Mesenchymal stem cell (in vitro differentiated cells and primary cell): Measurements from ENCODE around the gene TRPC4. TPM values are rescaled to one million over a fixed set of nuclear protein-coding genes. Genes with fewer than 3 reads are reported as not detected.

ENCODE experiments used
- DNase-seq: peaks from one replicate; pipeline ENCODE4 v3.0.0-alpha.2; 2013
- H2AFZ ChIP-seq: one replicate; pipeline ENCODE4 v1.6.1; 2013; ENCODE audit warnings: low read depth, mild to moderate bottlenecking, control low read depth, inconsistent platforms, low read length, moderate library complexity
- H2AK5ac ChIP-seq: 2 replicates; pipeline ENCODE4 v1.6.1; 2013; ENCODE audit warnings: low read length, moderate library complexity, mild to moderate bottlenecking, inconsistent platforms; ENCODE audit not compliant: severe bottlenecking
- H2BK120ac ChIP-seq: one replicate; pipeline ENCODE4 v1.6.1; 2013; ENCODE audit warnings: low read depth, mild to moderate bottlenecking, inconsistent platforms, low read length, moderate library complexity
- H2BK12ac ChIP-seq, 2 experiments: one replicate each; pipeline ENCODE4 v1.6.1; 2013; ENCODE audit warnings: inconsistent platforms in 2 of 2, low read length in 2 of 2, mild to moderate bottlenecking in 2 of 2, moderate library complexity in 2 of 2, control low read depth in 1 of 2
- H2BK15ac ChIP-seq: one replicate; pipeline ENCODE4 v1.6.1; 2013; ENCODE audit warnings: mild to moderate bottlenecking, low read depth, inconsistent platforms; ENCODE audit not compliant: poor library complexity, severe bottlenecking
- H2BK5ac ChIP-seq: 2 replicates; pipeline ENCODE4 v1.6.1; 2013; ENCODE audit warnings: low read depth, mild to moderate bottlenecking, low read length, control low read depth, inconsistent platforms; ENCODE audit not compliant: poor library complexity, severe bottlenecking
- H3K14ac ChIP-seq, 2 experiments: one replicate each; pipeline ENCODE4 v1.6.1; 2013; ENCODE audit warnings: inconsistent platforms in 2 of 2, low read length in 2 of 2, control low read depth in 1 of 2, mild to moderate bottlenecking in 1 of 2, moderate library complexity in 1 of 2
- H3K18ac ChIP-seq, 2 experiments: one replicate each; pipeline ENCODE4 v1.6.1; 2013; ENCODE audit warnings: inconsistent platforms in 2 of 2, low read length in 2 of 2, control low read depth in 1 of 2, low read depth in 1 of 2, mild to moderate bottlenecking in 1 of 2
- H3K23ac ChIP-seq, 2 experiments: one replicate each; pipeline ENCODE4 v1.6.1; 2013; ENCODE audit warnings: inconsistent platforms in 2 of 2, low read length in 2 of 2, mild to moderate bottlenecking in 2 of 2, moderate library complexity in 2 of 2, control low read depth in 1 of 2
- H3K27ac ChIP-seq: 2 replicates; pipeline ENCODE4 v1.5.1; 2013; ENCODE audit warnings: mild to moderate bottlenecking, moderate library complexity, low read length, control low read depth, inconsistent platforms; ENCODE audit not compliant: poor library complexity, severe bottlenecking
- H3K27me3 ChIP-seq, 2 experiments: 2 replicates each; pipeline versions ENCODE4 v1.6.1 to v1.7.0; 2013; ENCODE audit warnings: low read length in 2 of 2, mild to moderate bottlenecking in 2 of 2, moderate library complexity in 2 of 2, control low read depth in 1 of 2, inconsistent platforms in 1 of 2; ENCODE audit not compliant: control insufficient read depth in 1 of 2, insufficient read depth in 1 of 2
- H3K36me3 ChIP-seq, 2 experiments: 2 replicates each; pipeline versions ENCODE4 v1.6.1 to v1.7.0; 2013; ENCODE audit warnings: low read length in 2 of 2, control low read depth in 1 of 2, inconsistent platforms in 1 of 2, low read depth in 1 of 2, mild to moderate bottlenecking in 1 of 2; ENCODE audit not compliant: insufficient read depth in 2 of 2, control insufficient read depth in 1 of 2
- H3K4ac ChIP-seq, 2 experiments: one replicate each; pipeline ENCODE4 v1.6.1; 2013; ENCODE audit warnings: inconsistent platforms in 2 of 2, low read length in 2 of 2, mild to moderate bottlenecking in 2 of 2, moderate library complexity in 2 of 2, control low read depth in 1 of 2, low read depth in 1 of 2
- H3K4me1 ChIP-seq: 2 replicates; pipeline ENCODE4 v1.6.1; 2013; ENCODE audit warnings: low read depth, low read length, control low read depth; ENCODE audit not compliant: control insufficient read depth, insufficient read depth
- H3K4me2 ChIP-seq: 2 replicates; pipeline ENCODE4 v1.6.1; 2013; ENCODE audit warnings: low read length, mild to moderate bottlenecking, inconsistent platforms; ENCODE audit not compliant: poor library complexity, severe bottlenecking
- H3K4me3 ChIP-seq, 2 experiments: 2 replicates each; pipeline versions ENCODE4 v1.5.1 to v1.7.0; 2013; ENCODE audit warnings: low read length in 2 of 2, mild to moderate bottlenecking in 2 of 2, control low read depth in 1 of 2, low read depth in 1 of 2; ENCODE audit not compliant: insufficient read depth in 1 of 2
- H3K79me1 ChIP-seq: replicated peaks from 2 replicates; pipeline ENCODE4 v1.6.1; 2013; ENCODE audit warnings: mild to moderate bottlenecking, control low read depth, low read length, inconsistent platforms; ENCODE audit not compliant: poor library complexity, severe bottlenecking
- H3K9ac ChIP-seq: 2 replicates; pipeline ENCODE4 v1.7.0; 2013; ENCODE audit warnings: mild to moderate bottlenecking, low read length, moderate library complexity
- H3K9me3 ChIP-seq: 2 replicates; pipeline ENCODE4 v1.7.0; 2013; ENCODE audit warnings: mild to moderate bottlenecking, low read length; ENCODE audit not compliant: control insufficient read depth
- H4K8ac ChIP-seq: one replicate; pipeline ENCODE4 v1.6.1; 2013; ENCODE audit warnings: inconsistent platforms, mild to moderate bottlenecking, low read length, moderate library complexity
- H4K91ac ChIP-seq: one replicate; pipeline ENCODE4 v1.6.1; 2013; ENCODE audit warnings: mild to moderate bottlenecking, low read length, inconsistent platforms
- WGBS: methylation state at CpG from one replicate; pipeline ENCODE4 v1.1.7; 2013; ENCODE audit warnings: mixed read lengths; 5-methylcytosine and 5-hydroxymethylcytosine counted together
- small RNA-seq: library from polyadenylated mRNA; stranded (forward); fragments of <200 nt; extraction: miRNeasy Mini kit (QIAGEN cat#:217004); gene quantifications from one replicate; pipeline ENCODE3, GENCODE V24; 2013; ENCODE audit warnings: low read depth

Gene TRPC4

GRCh38 chr13:37587236-37587635 is 282.3 kb downstream of the TRPC4 start:
- Histone ChIP-seq H2AFZ (no peak overlapping the region), H2BK5ac (no peak overlapping the region)

More at GRCh38 chr13:37587236-37587635, 282.3 kb downstream of the TRPC4 start:
- no peak overlapping the region for H2BK12ac ChIP-seq
- H3K4me2 ChIP-seq: no peak overlapping the region
- no peaks in the 10 kb centered on the region for H3K9me3 ChIP-seq
- no peaks in the 10 kb centered on the region for H3K79me1 ChIP-seq
- H3K36me3 ChIP-seq: no peaks in the 10 kb centered on the region
- H3K4me3 ChIP-seq: no peak overlapping the region
- no peaks in the 10 kb centered on the region for H3K4me1 ChIP-seq
- H3K14ac ChIP-seq: no peak overlapping the region
- H2BK120ac ChIP-seq: no peak overlapping the region
- no peak overlapping the region for H2AK5ac ChIP-seq
- H3K18ac ChIP-seq: no peak overlapping the region
- H4K91ac ChIP-seq: no peak overlapping the region
- no peak overlapping the region for H3K23ac ChIP-seq
- no peak overlapping the region for H2BK15ac ChIP-seq
- H4K8ac ChIP-seq: no peak overlapping the region
- H3K27me3 ChIP-seq: no peaks in the 10 kb centered on the region
- WGBS: no CpG with 5 or more reads among the region's 2 CpGs
- no peak for DNase-seq
- H3K9ac ChIP-seq: no peak overlapping the region
- no peak overlapping the region for H3K4ac ChIP-seq
- H3K27ac ChIP-seq: no peak overlapping the region

Small RNA genes within 50 kb of the gene (small RNA-seq; reads per million reads assigned to genes)
- gene RNA5SP26: not detected
